COLO829 (cell line): ENCODE results near the gene C1QTNF9B.
"Not testable (repeated sequence)": the region's sequence is repeated elsewhere in the genome, so short reads cannot be mapped to it uniquely, and the experiment has no call there.

ENCODE experiments used
- DNase-seq: peaks from one replicate; pipeline ENCODE4 v3.0.0; 2012; ENCODE audit warnings: low spot score

C1QTNF9B gene

DNA sequence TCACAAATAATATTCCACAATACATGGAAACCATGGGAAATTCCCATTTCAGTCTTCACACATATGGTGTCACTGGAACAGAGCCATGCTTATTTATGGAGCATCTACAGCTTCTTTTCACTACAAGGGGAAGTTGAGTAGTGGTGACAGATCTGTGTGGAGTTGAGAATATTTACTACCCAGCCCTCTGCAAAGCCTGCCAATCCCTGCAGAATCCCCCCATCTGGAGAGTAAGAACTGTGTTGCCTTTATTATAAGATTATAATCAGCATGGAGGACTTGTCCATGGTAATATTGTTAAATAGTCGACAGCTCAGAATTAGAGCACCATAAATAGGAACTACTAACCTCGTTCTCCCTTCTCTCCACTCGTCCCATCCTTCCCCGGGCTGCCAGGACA, 3.5 kb downstream of the C1QTNF9B start:
- not testable (repeated sequence) for DNase-seq

- peak; percentile 31 for DNase-seq
Measured at GRCh38 chr13:23889615-23890607, 7.4 kb downstream of the C1QTNF9B start.

- peak; percentile 96 for DNase-seq
Measured at GRCh38 chr13:23888658-23889614, 8.4 kb downstream of the C1QTNF9B start, which contains the start of gene MIPEP. Gene MIPEP (minus strand): TSS chr13:23889400. CDS start chr13:23889320, 80 bp downstream.

DNA sequence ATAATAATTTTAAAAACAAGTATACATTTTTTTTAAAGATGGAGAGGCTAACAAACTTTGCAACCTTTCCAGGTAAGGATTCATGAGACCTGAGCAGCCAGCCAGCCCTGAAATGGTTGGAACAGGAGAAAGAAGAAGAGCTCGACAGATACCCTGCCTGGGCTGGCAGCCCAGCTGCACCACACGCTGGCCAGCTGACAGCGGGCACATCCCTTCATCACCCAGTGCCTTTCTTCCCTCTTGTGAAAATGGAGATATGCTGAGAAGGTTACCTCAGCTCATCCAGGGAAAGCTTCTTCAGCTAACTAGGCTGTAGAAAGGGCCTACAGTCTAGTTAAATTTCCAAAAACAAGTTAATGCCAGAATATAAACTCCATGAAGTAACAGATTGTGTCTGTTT, 12.9 kb downstream of the C1QTNF9B start:
- DNase-seq, result not testable (repeated sequence)

- no peak for DNase-seq
Measured at GRCh38 chr13:23883255-23883654, 14.0 kb downstream of the C1QTNF9B start.

- not testable (repeated sequence) for DNase-seq
Measured at GRCh38 chr13:23881402-23881800, 15.9 kb downstream of the C1QTNF9B start.

GRCh38 chr13:23880493-23881401, 16.6 kb downstream of the C1QTNF9B start:
- DNase-seq, result not testable (repeated sequence)

GRCh38 chr13:23877286-23877685, 20.0 kb downstream of the C1QTNF9B start:
- no peak for DNase-seq

DNA sequence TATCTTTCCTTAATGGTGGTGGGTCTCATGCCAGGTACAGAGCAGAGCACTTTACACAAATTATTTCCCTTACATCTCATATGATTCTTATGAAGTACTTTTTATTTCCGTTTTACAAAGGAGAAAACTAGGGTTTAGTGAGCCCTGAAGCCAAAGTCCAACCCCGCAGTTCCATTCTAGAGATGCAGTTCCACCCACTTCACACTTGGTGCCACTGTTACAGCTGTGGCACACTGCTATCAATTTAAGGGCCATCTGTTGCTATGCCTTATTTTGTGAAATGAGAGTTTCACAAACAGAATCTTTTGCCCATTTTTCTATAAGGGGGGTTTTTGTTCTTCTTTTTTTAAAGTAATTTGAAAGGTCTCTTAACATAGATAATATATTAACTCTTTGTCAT, 21.0 kb downstream of the C1QTNF9B start:
- DNase-seq, result peak; percentile 30

- DNase-seq, result peak; percentile 70
Measured at GRCh38 chr13:23871616-23872220, 25.6 kb downstream of the C1QTNF9B start.

GRCh38 chr13:23870356-23871140, 26.8 kb downstream of the C1QTNF9B start:
- DNase-seq, result no peak

DNA sequence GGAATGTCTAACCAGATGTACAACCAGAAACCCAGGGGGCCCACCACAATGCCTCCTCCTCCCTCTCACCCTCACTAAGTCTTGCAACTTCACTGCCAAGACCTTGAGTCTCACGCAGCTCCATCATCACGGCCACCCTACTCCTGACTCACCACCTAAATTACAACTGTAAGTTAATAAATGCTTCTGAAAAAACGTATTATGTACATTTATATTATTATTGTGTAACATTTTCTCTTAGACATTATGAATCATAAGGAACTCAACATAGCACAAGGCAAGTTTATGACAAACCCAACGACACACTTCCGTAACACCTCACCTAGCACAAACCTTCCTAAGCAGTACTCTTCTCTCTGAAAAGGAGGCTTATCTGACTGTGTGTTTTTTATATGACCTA, 28.8 kb downstream of the C1QTNF9B start:
- DNase-seq, result no peak

DNA sequence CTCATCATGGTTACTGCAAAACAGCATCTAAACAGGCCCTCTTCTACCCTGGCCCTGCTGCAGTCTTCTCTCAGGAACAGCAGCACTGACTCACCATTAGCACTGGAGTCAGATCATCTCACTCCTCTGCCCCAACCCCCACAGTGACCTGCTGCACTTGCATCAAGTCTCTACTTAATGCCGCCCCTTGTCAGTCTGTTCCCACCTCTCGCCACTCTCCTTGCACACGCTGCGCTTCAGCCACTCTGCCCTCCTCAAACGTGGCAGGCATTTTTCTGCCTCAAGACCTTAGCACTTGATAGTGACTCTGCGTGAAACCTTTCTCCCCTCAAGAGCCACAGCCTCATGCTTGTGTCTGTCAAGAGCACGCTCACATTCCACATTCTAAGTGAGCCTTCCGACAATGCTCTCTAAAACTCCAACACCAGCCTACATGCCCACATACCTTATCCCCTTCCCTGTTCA, 30.2 kb downstream of the C1QTNF9B start:
- no peak for DNase-seq

DNA sequence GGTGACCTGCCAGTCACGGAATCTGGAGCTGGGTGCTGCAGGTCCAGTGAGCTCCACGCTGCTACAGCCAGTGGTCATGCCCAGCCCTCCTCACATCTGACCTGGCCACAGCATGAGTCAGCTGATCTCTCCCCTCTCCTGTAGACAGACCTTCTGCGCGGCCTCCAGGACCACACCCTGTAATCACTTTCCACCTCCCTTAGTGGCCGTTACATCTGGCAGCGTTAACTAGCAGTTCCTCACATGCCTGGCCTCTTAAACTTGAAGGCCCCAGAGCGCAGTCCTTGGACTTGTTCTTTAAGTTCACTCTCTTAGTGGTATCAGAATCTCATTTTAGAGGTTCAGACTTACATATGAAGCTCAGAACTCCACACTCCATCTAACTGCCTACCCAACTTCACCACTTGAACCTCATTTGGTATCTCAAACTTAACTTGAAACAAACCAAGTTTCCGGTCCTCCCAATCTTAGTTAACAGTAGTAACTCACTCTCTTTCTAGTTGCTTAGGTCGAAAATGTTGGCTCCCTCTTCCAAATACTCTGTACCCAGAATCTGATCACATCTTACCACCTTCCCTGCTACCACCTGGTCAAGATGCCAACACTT, 30.8 kb downstream of the C1QTNF9B start:
- no peak for DNase-seq

- no peak for DNase-seq
Measured at GRCh38 chr13:23865906-23866305, 31.4 kb downstream of the C1QTNF9B start.

- no peak for DNase-seq
Measured at GRCh38 chr13:23865026-23865425, 32.3 kb downstream of the C1QTNF9B start.

DNA sequence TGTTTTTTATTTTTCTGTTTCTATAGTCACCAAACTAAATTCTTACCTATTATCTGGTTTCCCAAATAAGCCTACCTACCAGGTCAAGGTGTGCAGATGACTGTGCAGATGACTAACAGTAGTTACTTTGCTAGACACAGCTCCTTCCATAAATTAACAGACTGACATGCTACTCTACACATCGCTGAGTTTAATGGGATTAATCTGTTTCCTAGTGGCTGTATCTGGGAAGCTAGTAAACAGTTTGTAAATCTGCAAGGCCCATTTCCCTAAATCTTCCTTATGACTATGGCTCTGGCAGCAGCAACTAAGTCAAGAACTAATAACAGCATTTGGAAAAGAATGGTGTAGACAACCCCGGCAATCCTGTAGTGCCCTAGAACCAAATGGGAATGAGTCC, 36.0 kb downstream of the C1QTNF9B start:
- no peak for DNase-seq

GRCh38 chr13:23859904-23860303, 37.4 kb downstream of the C1QTNF9B start:
- no peak for DNase-seq

- no peak for DNase-seq
Measured at GRCh38 chr13:23859455-23859854, 37.8 kb downstream of the C1QTNF9B start.
